HG03097 (cell line): ENCODE measurements around the gene DIAPH1.

Experiments
- ATAC-seq: cut with Tn5 transposase; IDR thresholded peaks from one replicate; pipeline ENCODE4 v1.9.1; 2021; ENCODE audit not compliant: unreplicated experiment, low FRiP score

Gene DIAPH1

DNA sequence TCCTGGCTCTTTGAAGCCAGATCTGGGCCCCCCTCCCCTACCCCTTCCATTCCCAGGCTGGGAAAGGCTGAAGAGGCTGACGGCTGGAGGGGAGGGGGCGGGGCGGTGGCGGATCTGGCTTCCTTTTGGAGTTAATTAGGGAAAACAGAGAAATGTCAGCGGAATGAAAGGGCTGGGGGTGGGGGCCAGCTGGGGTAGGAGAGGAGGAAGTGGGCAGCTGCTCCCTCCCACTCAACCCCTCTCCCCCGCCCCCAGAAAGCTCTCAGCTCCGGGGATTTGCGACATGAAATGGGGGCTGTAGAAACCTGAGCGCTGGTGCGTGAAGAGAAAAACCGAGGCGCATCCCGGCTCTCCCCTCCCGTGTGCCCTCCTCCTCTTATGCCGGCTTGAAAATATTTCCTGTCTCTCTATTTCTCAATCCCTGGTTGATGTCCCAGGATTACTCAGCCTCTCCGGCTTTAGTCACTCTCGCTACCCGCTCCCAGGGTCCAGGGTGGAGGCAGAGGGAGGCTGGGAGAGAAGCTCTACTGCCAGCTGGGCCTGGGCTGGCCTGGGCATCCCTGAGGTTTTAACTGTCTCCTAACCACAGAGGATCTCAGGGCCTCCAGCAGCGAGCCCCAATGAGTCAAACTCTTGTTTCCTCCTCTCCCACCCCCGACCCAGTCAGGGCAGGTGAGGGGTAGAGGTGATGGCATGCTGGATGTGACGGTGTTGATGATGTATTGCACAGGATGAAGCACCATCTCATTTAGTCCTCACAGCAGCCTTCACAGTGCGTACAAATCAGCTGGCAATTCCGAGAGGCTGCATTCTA lies 109.8 kb downstream of the DIAPH1 start:
- ATAC-seq, result no peak

DNA sequence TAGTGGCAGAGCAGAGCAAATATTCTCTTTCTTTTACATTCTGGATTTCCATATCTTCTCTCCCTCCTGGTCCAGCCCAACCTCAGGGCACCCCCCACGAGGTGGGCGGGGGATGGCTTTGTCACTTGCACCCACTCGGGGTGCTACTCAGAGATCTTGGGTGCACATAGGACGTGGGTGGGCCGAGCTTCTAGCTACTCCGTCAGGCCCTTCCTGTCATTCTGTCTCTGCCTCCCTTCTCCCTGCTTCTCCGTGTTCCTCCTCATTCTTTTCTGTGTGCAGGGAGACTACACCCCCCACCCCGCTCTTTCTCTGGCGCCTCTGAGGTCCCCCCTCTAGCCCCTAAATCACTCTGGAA lies 110.4 kb downstream of the DIAPH1 start:
- no peak for ATAC-seq

DNA sequence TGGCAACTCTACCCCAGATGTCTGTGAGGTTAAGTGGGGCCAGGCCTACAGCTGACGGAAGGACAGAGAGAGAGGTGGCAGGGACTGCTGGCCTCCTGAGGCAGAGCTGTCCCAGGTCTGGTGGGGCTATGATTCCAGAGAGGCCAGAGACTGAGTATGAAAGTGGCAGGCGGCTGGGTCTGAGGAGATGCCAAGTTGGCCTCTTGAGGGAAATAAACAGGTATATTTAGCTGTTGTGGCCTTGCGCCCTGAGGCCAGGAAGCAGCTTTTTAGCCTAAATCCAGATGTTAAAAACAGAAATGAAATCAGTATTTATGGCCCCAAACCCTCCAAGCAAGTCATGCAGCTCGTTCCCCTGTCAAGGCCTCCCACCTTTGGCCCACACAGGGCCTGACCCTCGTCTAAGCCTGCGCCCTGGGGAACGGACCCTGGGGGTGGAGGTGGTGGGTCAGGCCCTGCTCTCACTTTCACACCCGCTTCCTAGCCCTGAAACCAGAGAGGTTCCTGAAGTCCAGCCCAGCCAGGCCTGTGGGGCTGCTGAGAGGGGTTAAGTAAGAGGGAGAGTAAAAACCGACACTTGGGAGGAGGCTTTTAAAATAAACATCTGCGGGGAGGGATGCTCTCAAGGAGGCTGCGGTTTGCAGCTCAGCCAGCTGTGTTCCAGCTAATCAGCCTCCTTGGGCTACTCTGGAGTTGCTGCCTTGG lies 111.3 kb downstream of the DIAPH1 start:
- ATAC-seq, result peak; percentile 48

DNA sequence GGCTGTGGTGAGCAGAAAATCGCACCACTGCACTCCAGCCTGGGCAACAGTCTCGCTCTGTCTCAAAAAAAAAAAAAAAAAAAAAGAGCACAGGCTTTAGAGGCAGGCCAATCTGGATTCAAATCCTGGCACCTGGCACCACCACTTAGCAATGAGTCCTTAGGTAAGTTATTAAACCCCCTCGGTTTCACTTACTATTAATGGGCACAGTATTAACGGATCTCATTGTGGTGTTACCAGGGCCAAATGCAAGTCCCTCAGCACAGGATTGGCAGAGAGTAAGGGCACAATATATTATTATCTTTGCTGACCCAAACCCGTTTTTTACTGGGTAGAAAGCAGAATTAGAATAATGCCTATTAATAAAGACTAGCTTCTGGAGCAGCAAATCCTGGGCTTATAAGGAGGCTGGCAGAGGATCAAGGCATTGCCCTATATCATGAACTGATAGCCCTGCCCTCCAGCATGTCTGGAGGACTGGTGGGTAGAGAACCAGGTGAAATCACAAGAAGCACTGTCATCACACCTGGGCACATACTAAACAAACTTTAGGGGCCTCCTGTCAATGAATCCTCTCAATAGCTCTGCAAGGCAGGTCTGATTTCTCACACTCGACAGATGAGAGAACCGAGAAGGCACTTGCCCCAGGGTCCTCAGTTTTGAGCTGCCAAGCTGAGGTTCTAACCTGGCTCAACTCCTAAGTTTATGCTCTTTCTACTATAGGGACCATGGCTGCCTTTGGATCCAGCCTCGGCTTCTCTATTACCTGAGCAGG lies 112.2 kb downstream of the DIAPH1 start:
- ATAC-seq, result no peak

DNA sequence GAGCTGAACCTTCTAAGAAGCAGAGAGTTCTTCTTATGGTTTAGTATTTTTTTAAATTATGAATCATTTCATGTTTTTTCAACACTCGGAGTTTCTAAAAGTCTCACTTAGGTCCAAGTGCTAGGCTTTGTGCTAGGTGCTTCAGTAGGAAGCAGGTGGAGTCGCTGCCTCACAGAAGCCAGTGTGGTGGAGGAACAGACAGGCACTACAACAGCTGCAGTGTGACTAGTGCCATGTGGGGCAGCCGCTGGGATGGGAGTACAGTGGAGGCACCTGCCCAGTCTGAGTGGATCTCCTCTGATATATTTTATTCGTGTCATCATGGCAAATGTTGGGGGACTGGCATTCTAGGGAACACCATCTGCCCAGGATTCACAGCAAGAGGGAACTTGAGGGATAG lies 114.6 kb downstream of the DIAPH1 start:
- no peak for ATAC-seq

- ATAC-seq, result no peak
Observed at GRCh38 chr5:141503681-141504080, 115.1 kb downstream of the DIAPH1 start.

GRCh38 chr5:141501761-141502160 lies 117.0 kb downstream of the DIAPH1 start:
- ATAC-seq, result no peak

DNA sequence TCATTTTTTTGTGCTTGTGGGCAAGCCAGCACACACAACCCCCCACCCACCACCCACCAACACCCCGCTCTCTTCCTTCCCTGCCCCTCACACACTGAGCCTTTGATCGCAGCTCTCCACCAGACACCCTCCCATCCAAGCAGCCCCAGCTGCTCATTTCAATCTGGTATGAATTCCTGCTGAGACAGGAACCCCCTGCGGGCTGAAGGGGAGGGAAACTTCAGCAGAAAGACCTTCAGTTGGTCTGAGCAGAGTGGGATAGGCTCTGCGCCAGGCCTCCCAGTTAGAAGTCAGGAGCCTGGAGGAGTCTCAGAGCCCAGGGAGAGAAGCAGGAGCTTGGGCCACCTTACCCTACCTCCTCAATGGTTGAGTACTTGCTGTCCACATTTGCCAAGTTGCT lies 122.8 kb downstream of the DIAPH1 start:
- ATAC-seq, result no peak

DNA sequence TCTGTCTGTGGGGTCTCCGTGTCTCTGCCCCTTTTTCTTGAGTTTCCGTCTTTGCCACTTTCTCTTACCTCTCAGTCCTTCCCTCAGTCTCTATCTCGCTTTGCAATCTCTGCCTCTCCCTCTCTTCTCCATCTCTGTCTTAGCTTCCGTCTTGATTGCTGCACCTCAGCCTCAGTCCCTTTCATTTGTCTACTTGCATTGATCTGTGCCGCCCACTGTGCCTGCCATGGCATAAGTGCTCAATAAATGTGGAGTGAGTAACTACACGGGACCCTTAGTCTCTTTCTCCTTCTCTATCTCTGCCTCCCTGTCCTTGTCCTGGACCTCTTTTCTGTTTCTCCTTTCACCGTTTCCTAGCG lies 123.4 kb downstream of the DIAPH1 start:
- no peak for ATAC-seq

GRCh38 chr5:141494761-141495452 lies 123.9 kb downstream of the DIAPH1 start:
- no peak for ATAC-seq

GRCh38 chr5:141493500-141494422 lies 125.0 kb downstream of the DIAPH1 start:
- ATAC-seq, result no peak

GRCh38 chr5:141492168-141492885 lies 126.5 kb downstream of the DIAPH1 start:
- ATAC-seq, result no peak

GRCh38 chr5:141491323-141492167 lies 127.3 kb downstream of the DIAPH1 start:
- no peak for ATAC-seq

DNA sequence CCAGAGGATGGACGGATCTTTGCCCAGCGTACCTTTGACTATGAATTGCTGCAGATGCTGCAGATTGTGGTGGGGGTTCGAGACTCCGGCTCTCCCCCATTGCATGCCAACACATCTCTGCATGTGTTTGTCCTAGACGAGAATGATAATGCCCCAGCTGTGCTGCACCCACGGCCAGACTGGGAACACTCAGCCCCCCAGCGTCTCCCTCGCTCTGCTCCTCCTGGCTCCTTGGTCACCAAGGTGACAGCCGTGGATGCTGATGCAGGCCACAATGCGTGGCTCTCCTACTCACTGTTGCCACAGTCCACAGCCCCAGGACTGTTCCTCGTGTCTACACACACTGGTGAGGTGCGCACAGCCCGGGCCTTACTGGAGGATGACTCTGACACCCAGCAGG lies 128.0 kb downstream of the DIAPH1 start:
- ATAC-seq, result no peak

DNA sequence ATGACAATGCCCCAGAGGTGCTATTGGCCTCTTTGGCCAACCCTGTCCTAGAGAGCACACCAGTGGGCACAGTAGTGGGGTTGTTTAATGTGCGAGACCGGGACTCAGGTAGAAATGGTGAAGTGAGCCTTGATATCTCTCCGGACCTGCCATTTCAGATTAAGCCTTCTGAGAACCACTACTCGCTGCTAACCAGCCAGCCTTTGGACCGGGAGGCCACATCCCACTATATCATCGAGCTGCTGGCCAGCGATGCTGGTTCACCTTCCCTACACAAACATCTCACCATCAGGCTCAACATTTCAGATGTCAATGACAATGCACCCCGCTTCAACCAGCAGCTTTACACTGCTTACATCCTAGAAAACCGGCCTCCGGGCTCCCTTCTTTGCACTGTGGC lies 128.5 kb downstream of the DIAPH1 start:
- ATAC-seq, result no peak

DNA sequence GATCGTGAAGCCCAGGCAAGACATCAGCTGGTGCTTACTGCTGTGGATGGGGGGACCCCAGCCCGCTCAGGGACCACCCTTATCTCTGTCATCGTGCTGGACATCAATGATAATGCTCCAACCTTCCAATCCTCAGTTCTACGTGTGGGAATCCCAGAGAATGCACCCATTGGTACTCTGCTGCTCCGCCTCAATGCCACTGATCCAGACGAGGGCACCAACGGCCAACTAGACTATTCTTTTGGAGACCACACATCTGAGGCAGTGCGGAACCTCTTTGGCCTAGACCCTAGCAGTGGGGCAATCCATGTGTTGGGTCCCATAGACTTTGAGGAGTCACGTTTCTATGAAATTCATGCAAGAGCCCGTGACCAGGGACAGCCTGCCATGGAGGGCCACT lies 129.0 kb downstream of the DIAPH1 start:
- ATAC-seq, result no peak

DNA sequence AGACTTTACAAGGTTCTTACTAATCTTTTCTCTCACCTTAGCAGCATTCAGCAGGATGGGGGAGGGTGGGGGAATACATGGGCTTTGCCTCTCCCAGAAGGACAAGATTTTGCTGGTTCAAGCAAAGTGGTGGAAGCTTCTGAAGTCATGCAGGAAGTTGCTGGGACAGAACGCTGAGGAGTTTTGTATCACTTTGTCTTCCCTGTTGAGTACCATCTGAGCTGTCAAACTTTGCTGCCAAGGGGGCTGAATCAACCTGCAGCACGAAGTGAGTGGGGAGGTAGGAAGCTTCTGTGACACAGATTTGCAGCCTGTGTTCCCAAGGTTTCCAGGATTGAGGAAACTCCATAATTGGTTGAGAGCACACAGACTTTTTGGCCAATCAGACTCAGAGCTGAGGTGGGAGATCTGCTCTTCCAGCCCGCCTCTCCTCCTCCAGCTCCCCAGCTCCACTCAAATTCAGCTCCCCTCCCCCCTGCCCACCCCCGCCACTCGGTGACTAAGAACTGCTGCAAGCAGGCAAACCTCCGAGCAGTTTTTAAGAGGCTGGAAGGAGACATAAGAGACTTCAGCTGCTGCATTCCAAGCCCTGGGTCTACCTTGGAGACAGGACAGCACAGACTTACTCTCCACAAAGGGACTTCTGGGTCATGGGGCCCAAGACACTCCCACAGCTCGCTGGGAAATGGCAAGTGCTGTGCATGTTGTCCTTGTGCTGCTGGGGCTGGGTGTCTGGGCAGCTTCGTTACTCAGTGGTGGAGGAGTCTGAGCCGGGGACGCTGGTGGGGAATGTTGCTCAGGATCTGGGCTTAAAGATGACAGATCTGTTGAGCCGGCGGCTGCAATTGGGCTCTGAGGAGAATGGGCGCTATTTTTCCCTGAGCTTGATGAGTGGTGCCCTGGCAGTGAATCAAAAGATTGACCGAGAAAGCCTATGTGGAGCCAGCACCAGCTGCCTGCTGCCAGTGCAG lies 129.9 kb downstream of the DIAPH1 start, which contains the start of gene PCDHGC5:
TSS of gene PCDHGC5 (plus strand) at position 491 of the 971 bp plus-strand sequence. CDS start at position 651, 160 bp downstream.
- ATAC-seq, result no peak
